Measurements from ENCODE around the gene ALOX5. TPM values are rescaled to one million over a fixed set of nuclear protein-coding genes. Genes with fewer than 3 reads are reported as not detected.

ALOX5 gene
- total and polyA plus RNA-seq, 10 of the 15 experiments (the other 5 are each of a cell fraction or from before 2014, with no cell fraction given), result 0.43 to 102 (median 34.2) TPM

GRCh38 chr10:45425621-45426563 lies 51.9 kb downstream of the ALOX5 start (continued):
- TF ChIP-seq, protein P1, sequence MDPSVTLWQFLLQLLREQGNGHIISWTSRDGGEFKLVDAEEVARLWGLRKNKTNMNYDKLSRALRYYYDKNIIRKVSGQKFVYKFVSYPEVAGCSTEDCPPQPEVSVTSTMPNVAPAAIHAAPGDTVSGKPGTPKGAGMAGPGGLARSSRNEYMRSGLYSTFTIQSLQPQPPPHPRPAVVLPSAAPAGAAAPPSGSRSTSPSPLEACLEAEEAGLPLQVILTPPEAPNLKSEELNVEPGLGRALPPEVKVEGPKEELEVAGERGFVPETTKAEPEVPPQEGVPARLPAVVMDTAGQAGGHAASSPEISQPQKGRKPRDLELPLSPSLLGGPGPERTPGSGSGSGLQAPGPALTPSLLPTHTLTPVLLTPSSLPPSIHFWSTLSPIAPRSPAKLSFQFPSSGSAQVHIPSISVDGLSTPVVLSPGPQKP (IDR thresholded peaks at IDR 0.05; ENCODE audit: low read depth, low read length), result no peak
- TF ChIP-seq NR2C2 (IDR thresholded peaks at IDR 0.05; ENCODE audit: borderline replicate concordance, control insufficient read depth, insufficient read length, low read depth), result no peak
- TF ChIP-seq RELA (IDR thresholded peaks at IDR 0.05; ENCODE audit: borderline replicate concordance, partially characterized antibody), result no peak

- FAIRE-seq (no peak), ATAC-seq (no peak), DNase-seq (ENCODE audit: low read depth, low spot score) (no peak)
- Histone ChIP-seq H2AFZ (ENCODE audit: control insufficient read depth, low read depth, low read length) (no peak overlapping the region), H3K9me3 (replicated peaks; ENCODE audit: control insufficient read depth, insufficient read depth, low read length) (no peaks in the 10 kb centered on the region), H3K79me2 (ENCODE audit: control insufficient read depth, insufficient read depth, low read length) (no peaks in the 10 kb centered on the region), H3K9ac (ENCODE audit: control insufficient read depth, insufficient read depth, low read length) (no peak overlapping the region), H4K20me1 (ENCODE audit: control insufficient read depth, insufficient read depth) (no peaks in the 10 kb centered on the region), H3K36me3 (ENCODE audit: control insufficient read depth in 2 of 2, insufficient read depth in 2 of 2, low read length in 1 of 2) (peaks cover 0 to 8% of the 10 kb centered on the region in 2 experiments; a peak in 2 of 4 replicates), H3K27me3 (replicated peaks in 1 of 2; ENCODE audit: control insufficient read depth in 2 of 2, insufficient read depth in 2 of 2, low read length in 1 of 2) (no peaks in the 10 kb centered on the region), H3K4me3 (no peak overlapping the region), H3K4me1 (ENCODE audit: control insufficient read depth, insufficient read depth, low read length) (no peaks in the 10 kb centered on the region), H3K4me2 (ENCODE audit: control insufficient read depth, insufficient read depth) (no peak overlapping the region), H3K27ac (ENCODE audit: control insufficient read depth, insufficient read depth) (no peak overlapping the region)
- 93% methylated on average over 39 of the region's 50 CpGs for WGBS (ENCODE audit: insufficient coverage, insufficient replicate concordance, low lambda C conversion rate, missing lambda C conversion rate)
- ChIA-PET CTCF (interaction anchor here (0.6 kb wide), 1 partner anchor 177 kb away, joined by 5 read pairs; no protein-coding TSS in a partner anchor), RAD21 (ENCODE audit: unreplicated experiment) (interaction anchor here (0.5 kb wide), 1 partner anchor 218 kb away, joined by 4 read pairs; no protein-coding TSS in a partner anchor), SMC1A (ENCODE audit: uncharacterized antibody, unreplicated experiment) (no interaction called here), POLR2A (interaction anchor here (0.6 kb wide), 1 partner anchor 590 kb away, joined by 3 read pairs; no protein-coding TSS in a partner anchor)
- intact Hi-C loops (cut with micrococcal nuclease; ENCODE audit: unreplicated experiment) (no loop called here), in situ Hi-C loops (cut with MboI) (no loop called here)
- BruUV-seq (replicated peaks), result no TSS peak
- TF ChIP-seq NR2C2 (IDR thresholded peaks at IDR 0.05; ENCODE audit: borderline replicate concordance, control insufficient read depth, insufficient read length, low read depth) (no peak), ETV6 (conservative IDR thresholded peaks at IDR 0.05 in 1 of 2, IDR thresholded peaks at IDR 0.05 in 1 of 2; ENCODE audit: borderline replicate concordance in 1 of 2, low read depth in 1 of 2) (no peak), MAX (IDR thresholded peaks at IDR 0.05; ENCODE audit: low read depth, low read length) (no peak), BACH1 (IDR thresholded peaks at IDR 0.05; ENCODE audit: borderline replicate concordance) (no peak), MTA3 (IDR thresholded peaks at IDR 0.05; ENCODE audit: borderline replicate concordance, low read length) (no peak), BHLHE40 (IDR thresholded peaks at IDR 0.05; ENCODE audit: borderline replicate concordance in 1 of 2, low read depth in 2 of 2, low read length in 1 of 2) (no peak)
- TF ChIP-seq, protein P2, sequence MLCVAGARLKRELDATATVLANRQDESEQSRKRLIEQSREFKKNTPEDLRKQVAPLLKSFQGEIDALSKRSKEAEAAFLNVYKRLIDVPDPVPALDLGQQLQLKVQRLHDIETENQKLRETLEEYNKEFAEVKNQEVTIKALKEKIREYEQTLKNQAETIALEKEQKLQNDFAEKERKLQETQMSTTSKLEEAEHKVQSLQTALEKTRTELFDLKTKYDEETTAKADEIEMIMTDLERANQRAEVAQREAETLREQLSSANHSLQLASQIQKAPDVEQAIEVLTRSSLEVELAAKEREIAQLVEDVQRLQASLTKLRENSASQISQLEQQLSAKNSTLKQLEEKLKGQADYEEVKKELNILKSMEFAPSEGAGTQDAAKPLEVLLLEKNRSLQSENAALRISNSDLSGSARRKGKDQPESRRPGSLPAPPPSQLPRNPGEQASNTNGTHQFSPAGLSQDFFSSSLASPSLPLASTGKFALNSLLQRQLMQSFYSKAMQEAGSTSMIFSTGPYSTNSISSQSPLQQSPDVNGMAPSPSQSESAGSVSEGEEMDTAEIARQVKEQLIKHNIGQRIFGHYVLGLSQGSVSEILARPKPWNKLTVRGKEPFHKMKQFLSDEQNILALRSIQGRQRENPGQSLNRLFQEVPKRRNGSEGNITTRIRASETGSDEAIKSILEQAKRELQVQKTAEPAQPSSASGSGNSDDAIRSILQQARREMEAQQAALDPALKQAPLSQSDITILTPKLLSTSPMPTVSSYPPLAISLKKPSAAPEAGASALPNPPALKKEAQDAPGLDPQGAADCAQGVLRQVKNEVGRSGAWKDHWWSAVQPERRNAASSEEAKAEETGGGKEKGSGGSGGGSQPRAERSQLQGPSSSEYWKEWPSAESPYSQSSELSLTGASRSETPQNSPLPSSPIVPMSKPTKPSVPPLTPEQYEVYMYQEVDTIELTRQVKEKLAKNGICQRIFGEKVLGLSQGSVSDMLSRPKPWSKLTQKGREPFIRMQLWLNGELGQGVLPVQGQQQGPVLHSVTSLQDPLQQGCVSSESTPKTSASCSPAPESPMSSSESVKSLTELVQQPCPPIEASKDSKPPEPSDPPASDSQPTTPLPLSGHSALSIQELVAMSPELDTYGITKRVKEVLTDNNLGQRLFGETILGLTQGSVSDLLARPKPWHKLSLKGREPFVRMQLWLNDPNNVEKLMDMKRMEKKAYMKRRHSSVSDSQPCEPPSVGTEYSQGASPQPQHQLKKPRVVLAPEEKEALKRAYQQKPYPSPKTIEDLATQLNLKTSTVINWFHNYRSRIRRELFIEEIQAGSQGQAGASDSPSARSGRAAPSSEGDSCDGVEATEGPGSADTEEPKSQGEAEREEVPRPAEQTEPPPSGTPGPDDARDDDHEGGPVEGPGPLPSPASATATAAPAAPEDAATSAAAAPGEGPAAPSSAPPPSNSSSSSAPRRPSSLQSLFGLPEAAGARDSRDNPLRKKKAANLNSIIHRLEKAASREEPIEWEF (IDR thresholded peaks at IDR 0.05; ENCODE audit: insufficient replicate concordance, low read depth, low read length), result no peak
Measured at GRCh38 chr10:45427262-45427969, 53.4 kb downstream of the ALOX5 start.
